HG03060 (cell line): ENCODE measurements around the gene TLK2.
"Not testable (repeated sequence)": the region's sequence is repeated elsewhere in the genome, so short reads cannot be mapped to it uniquely, and the experiment has no call there.

Experiments
- ATAC-seq: cut with Tn5 transposase; IDR thresholded peaks from one replicate; pipeline ENCODE4 v1.9.1; 2021; ENCODE audit warnings: low read depth, moderate number of reproducible peaks; ENCODE audit not compliant: unreplicated experiment

TLK2 gene

GRCh38 chr17:62479639-62480258, 1.1 kb downstream of the TLK2 start:
- not testable (repeated sequence) for ATAC-seq

GRCh38 chr17:62482553-62482952, 3.9 kb downstream of the TLK2 start:
- ATAC-seq, result not testable (repeated sequence)

GRCh38 chr17:62490990-62491389, 12.4 kb downstream of the TLK2 start:
- not testable (repeated sequence) for ATAC-seq

GRCh38 chr17:62493049-62493655, 14.5 kb downstream of the TLK2 start:
- not testable (repeated sequence) for ATAC-seq

- ATAC-seq, result not testable (repeated sequence)
Observed at GRCh38 chr17:62494073-62494472, 15.4 kb downstream of the TLK2 start.

GRCh38 chr17:62496344-62496743, 17.7 kb downstream of the TLK2 start:
- not testable (repeated sequence) for ATAC-seq

- ATAC-seq, result not testable (repeated sequence)
Observed at GRCh38 chr17:62498796-62499195, 20.2 kb downstream of the TLK2 start.

- not testable (repeated sequence) for ATAC-seq
Observed at GRCh38 chr17:62500463-62500862, 21.8 kb downstream of the TLK2 start.

GRCh38 chr17:62504857-62505256, 26.2 kb downstream of the TLK2 start:
- not testable (repeated sequence) for ATAC-seq

- ATAC-seq, result not testable (repeated sequence)
Observed at GRCh38 chr17:62507191-62507836, 28.7 kb downstream of the TLK2 start.

- ATAC-seq, result not testable (repeated sequence)
Observed at GRCh38 chr17:62510247-62510819, 31.7 kb downstream of the TLK2 start.

- not testable (repeated sequence) for ATAC-seq
Observed at GRCh38 chr17:62511014-62511413, 32.4 kb downstream of the TLK2 start.

- ATAC-seq, result not testable (repeated sequence)
Observed at GRCh38 chr17:62516376-62516775, 37.8 kb downstream of the TLK2 start.

- not testable (repeated sequence) for ATAC-seq
Observed at GRCh38 chr17:62521295-62521694, 42.7 kb downstream of the TLK2 start.

GRCh38 chr17:62524077-62524476, 45.5 kb downstream of the TLK2 start:
- ATAC-seq, result not testable (repeated sequence)

- not testable (repeated sequence) for ATAC-seq
Observed at GRCh38 chr17:62525317-62525716, 46.7 kb downstream of the TLK2 start.

- not testable (repeated sequence) for ATAC-seq
Observed at GRCh38 chr17:62530936-62531335, 52.3 kb downstream of the TLK2 start.

GRCh38 chr17:62536557-62536956, 57.9 kb downstream of the TLK2 start:
- not testable (repeated sequence) for ATAC-seq

- not testable (repeated sequence) for ATAC-seq
Observed at GRCh38 chr17:62541073-62541472, 62.4 kb downstream of the TLK2 start.

- not testable (repeated sequence) for ATAC-seq
Observed at GRCh38 chr17:62543278-62543775, 64.7 kb downstream of the TLK2 start.

- ATAC-seq, result not testable (repeated sequence)
Observed at GRCh38 chr17:62546066-62546465, 67.4 kb downstream of the TLK2 start.
